ENCODE measurements around the gene PLD5. TPM values are rescaled to one million over a fixed set of nuclear protein-coding genes. Genes with fewer than 3 reads are reported as not detected.

Gene PLD5
- total RNA-seq, 1 donor, result not detected

- Histone ChIP-seq H3K79me2 (ENCODE audit: insufficient read depth, low read length) (no peaks in the 10 kb centered on the region), H3K4me3 (ENCODE audit: insufficient read depth, low read length) (no peak overlapping the region), H3K4me1 (ENCODE audit: insufficient read depth, low read length) (no peaks in the 10 kb centered on the region), H4K20me1 (ENCODE audit: insufficient read depth, low read length) (no peaks in the 10 kb centered on the region), H3K27me3 (ENCODE audit: insufficient read depth, low read length) (no peaks in the 10 kb centered on the region), H3K9me3 (ENCODE audit: low read depth, low read length) (no peaks in the 10 kb centered on the region), H2AFZ (ENCODE audit: low read length) (no peak overlapping the region), H3K36me3 (ENCODE audit: insufficient read depth, low read length) (no peaks in the 10 kb centered on the region), H3K27ac (ENCODE audit: low read depth, low read length) (no peak overlapping the region), H3K4me2 (ENCODE audit: insufficient read depth, low read length) (no peak overlapping the region)
- no peak for DNase-seq (ENCODE audit: insufficient read length, low spot score, missing footprints)
- no peak for TF ChIP-seq CTCF (IDR thresholded peaks at IDR 0.05; ENCODE audit: extremely low read depth, low read depth, low read length)
Measured at GRCh38 chr1:242196101-242196500, 328.4 kb downstream of the PLD5 start.

GRCh38 chr1:242189591-242189990, 334.9 kb downstream of the PLD5 start:
- no peaks in the 10 kb centered on the region for H4K20me1 ChIP-seq (ENCODE audit: insufficient read depth, low read length)
- H3K27ac ChIP-seq (ENCODE audit: low read depth, low read length), result no peak overlapping the region
- no peak for DNase-seq (ENCODE audit: insufficient read length, low spot score, missing footprints)
- no peaks in the 10 kb centered on the region for H3K4me1 ChIP-seq (ENCODE audit: insufficient read depth, low read length)
- no peak overlapping the region for H2AFZ ChIP-seq (ENCODE audit: low read length)
- H3K4me2 ChIP-seq (ENCODE audit: insufficient read depth, low read length), result no peak overlapping the region
- H3K79me2 ChIP-seq (ENCODE audit: insufficient read depth, low read length), result no peaks in the 10 kb centered on the region
- no peak for TF ChIP-seq CTCF (IDR thresholded peaks at IDR 0.05; ENCODE audit: extremely low read depth, low read depth, low read length)
- H3K9me3 ChIP-seq (ENCODE audit: low read depth, low read length), result no peaks in the 10 kb centered on the region
- H3K4me3 ChIP-seq (ENCODE audit: insufficient read depth, low read length), result no peak overlapping the region
- H3K27me3 ChIP-seq (ENCODE audit: insufficient read depth, low read length), result no peaks in the 10 kb centered on the region
- no peaks in the 10 kb centered on the region for H3K36me3 ChIP-seq (ENCODE audit: insufficient read depth, low read length)

GRCh38 chr1:242187816-242188215, 336.7 kb downstream of the PLD5 start:
- Histone ChIP-seq H3K9me3 (ENCODE audit: low read depth, low read length) (no peaks in the 10 kb centered on the region), H3K4me1 (ENCODE audit: insufficient read depth, low read length) (no peaks in the 10 kb centered on the region), H3K27me3 (ENCODE audit: insufficient read depth, low read length) (no peaks in the 10 kb centered on the region), H2AFZ (ENCODE audit: low read length) (no peak overlapping the region), H3K79me2 (ENCODE audit: insufficient read depth, low read length) (no peaks in the 10 kb centered on the region), H3K4me3 (ENCODE audit: insufficient read depth, low read length) (no peak overlapping the region), H3K27ac (ENCODE audit: low read depth, low read length) (no peak overlapping the region), H3K36me3 (ENCODE audit: insufficient read depth, low read length) (no peaks in the 10 kb centered on the region), H3K4me2 (ENCODE audit: insufficient read depth, low read length) (no peak overlapping the region), H4K20me1 (ENCODE audit: insufficient read depth, low read length) (no peaks in the 10 kb centered on the region)
- no peak for DNase-seq (ENCODE audit: insufficient read length, low spot score, missing footprints)
- no peak for TF ChIP-seq CTCF (IDR thresholded peaks at IDR 0.05; ENCODE audit: extremely low read depth, low read depth, low read length)

- Histone ChIP-seq H3K27ac (ENCODE audit: low read depth, low read length) (no peak overlapping the region), H3K4me2 (ENCODE audit: insufficient read depth, low read length) (no peak overlapping the region), H4K20me1 (ENCODE audit: insufficient read depth, low read length) (no peaks in the 10 kb centered on the region), H3K36me3 (ENCODE audit: insufficient read depth, low read length) (no peaks in the 10 kb centered on the region), H3K4me1 (ENCODE audit: insufficient read depth, low read length) (no peaks in the 10 kb centered on the region), H3K27me3 (ENCODE audit: insufficient read depth, low read length) (no peaks in the 10 kb centered on the region), H3K9me3 (ENCODE audit: low read depth, low read length) (no peaks in the 10 kb centered on the region), H2AFZ (ENCODE audit: low read length) (no peak overlapping the region), H3K4me3 (ENCODE audit: insufficient read depth, low read length) (no peak overlapping the region), H3K79me2 (ENCODE audit: insufficient read depth, low read length) (no peaks in the 10 kb centered on the region)
- DNase-seq (ENCODE audit: insufficient read length, low spot score, missing footprints), result no peak
- TF ChIP-seq CTCF (IDR thresholded peaks at IDR 0.05; ENCODE audit: extremely low read depth, low read depth, low read length), result no peak
Measured at GRCh38 chr1:242187171-242187570, 337.3 kb downstream of the PLD5 start.

Data from osteoblast (primary cell).